B cell (primary cell): Measurements from ENCODE around the gene C1orf87. TPM values are rescaled to one million over a fixed set of nuclear protein-coding genes. Genes with fewer than 3 reads are reported as not detected.

ENCODE experiments used
- ATAC-seq: fragments of 200-7000 bp; cut with Tn5 transposase; one replicate; pipeline ENCODE4 v1.10.0; 2021; ENCODE audit warnings: low read depth, mild to moderate bottlenecking, moderate number of reproducible peaks, moderate library complexity
- CTCF ChIA-PET: fragments of 350-600 bp; sonication (Branson Sonifier 250); formaldehyde crosslinking; loops from one replicate; lab custom pipeline; 2021; ENCODE audit warnings: antibody characterized with exemption, inconsistent platforms; lab: Charles Lee
- POLR2A ChIA-PET: fragments of 350-600 bp; sonication (Branson Sonifier 250); formaldehyde crosslinking; loops from one replicate; lab custom pipeline; 2021; ENCODE audit warnings: antibody characterized with exemption; lab: Charles Lee
- DNase-seq: peaks from one replicate; pipeline ENCODE4 v3.0.0; 2013
- H2AFZ ChIP-seq: 2 replicates; pipeline ENCODE4 v1.6.1; 2012; ENCODE audit warnings: mild to moderate bottlenecking, low read depth, low read length; ENCODE audit not compliant: insufficient read depth, poor library complexity, severe bottlenecking
- H3K27ac ChIP-seq, 2 donors: 1 replicate in 1 of 2; 2 replicates in 1 of 2; pipeline ENCODE4 v1.5.1; 2012 to 2013; ENCODE audit warnings: low read length in 2 of 2, mild to moderate bottlenecking in 2 of 2, moderate library complexity in 1 of 2
- H3K27me3 ChIP-seq, 4 experiments: fragments of 200-600 bp in 1 of 4; sonication (generic) in 1 of 4; replicated peaks in 1 of 4; 1 replicate in 2 of 4; 2 replicates in 2 of 4; pipeline versions ENCODE4 v1.6.1 to v1.7.0; 2013 to 2016; ENCODE audit warnings: low read length in 3 of 4, mild to moderate bottlenecking in 2 of 4, mixed read lengths in 1 of 4, moderate library complexity in 1 of 4; ENCODE audit not compliant: insufficient read depth in 4 of 4, control insufficient read depth in 3 of 4; ENCODE audit errors: control extremely low read depth in 1 of 4
- H3K36me3 ChIP-seq, 2 experiments: replicated peaks in 1 of 2; 1 replicate in 1 of 2; 2 replicates in 1 of 2; pipeline versions ENCODE4 v1.6.1 to v1.7.1; 2013; ENCODE audit warnings: low read length in 1 of 2; ENCODE audit not compliant: insufficient read depth in 2 of 2, control insufficient read depth in 1 of 2; ENCODE audit errors: control extremely low read depth in 1 of 2, extremely low read depth in 1 of 2
- H3K4me1 ChIP-seq, 2 donors: fragments of 200-600 bp in 1 of 2; sonication (generic) in 1 of 2; 1 replicate in 1 of 2; 2 replicates in 1 of 2; pipeline versions ENCODE4 v1.5.1 to v1.6.1; 2013 to 2017; ENCODE audit warnings: low read length in 2 of 2; ENCODE audit not compliant: control insufficient read depth in 2 of 2, insufficient read depth in 2 of 2
- H3K4me2 ChIP-seq: replicated peaks from 2 replicates; pipeline ENCODE3; 2012; ENCODE audit warnings: mild to moderate bottlenecking, low read depth, low read length; ENCODE audit not compliant: poor library complexity, severe bottlenecking
- H3K4me3 ChIP-seq, 5 experiments: fragments of 200-600 bp in 1 of 5; sonication (generic) in 1 of 5; 1 replicate in 3 of 5; 2 replicates in 2 of 5; pipeline versions ENCODE4 v1.5.1 to v1.7.0; 2011 to 2016; ENCODE audit warnings: low read length in 4 of 5, mild to moderate bottlenecking in 4 of 5, low read depth in 2 of 5, control low read depth in 1 of 5, moderate library complexity in 1 of 5; ENCODE audit not compliant: insufficient read depth in 1 of 5; ENCODE audit errors: control extremely low read depth in 1 of 5, extremely low read depth in 1 of 5
- H3K79me2 ChIP-seq: fragments of 200-600 bp; sonication (generic); one replicate; pipeline ENCODE4 v1.6.0; 2016; ENCODE audit warnings: low read length; ENCODE audit not compliant: control insufficient read depth, insufficient read depth
- H3K9ac ChIP-seq: fragments of 200-600 bp; sonication (generic); 2 replicates; pipeline ENCODE4 v1.6.1; 2017; ENCODE audit warnings: mild to moderate bottlenecking, low read length, moderate library complexity
- H3K9me3 ChIP-seq, 3 donors: one replicate each; pipeline versions ENCODE4 v1.6.1 to v1.7.1; 2013; ENCODE audit warnings: low read length in 2 of 3; ENCODE audit not compliant: control insufficient read depth in 2 of 3, insufficient read depth in 1 of 3; ENCODE audit errors: control extremely low read depth in 1 of 3
- H4K20me1 ChIP-seq: 2 replicates; pipeline ENCODE4 v1.6.0; 2012; ENCODE audit warnings: mild to moderate bottlenecking, low read length; ENCODE audit not compliant: insufficient read depth, control insufficient read depth, poor library complexity, severe bottlenecking
- H3K27ac Mint-ChIP-seq: one replicate; pipeline ENCODE4 v1.8.0; 2021; ENCODE audit warnings: mixed read lengths
- H3K27me3 Mint-ChIP-seq: one replicate; pipeline ENCODE4 v1.8.0; 2021; ENCODE audit warnings: mixed read lengths
- H3K4me1 Mint-ChIP-seq: one replicate; pipeline ENCODE4 v1.8.0; 2021; ENCODE audit warnings: mixed read lengths
- H3K4me3 Mint-ChIP-seq: one replicate; pipeline ENCODE4 v1.8.0; 2021; ENCODE audit warnings: mixed read lengths
- H3K9me3 Mint-ChIP-seq: one replicate; pipeline ENCODE4 v1.8.0; 2022; ENCODE audit warnings: mixed read lengths; ENCODE audit not compliant: insufficient read depth
- CTCF ChIP-seq: fragments of 200-600 bp; IDR thresholded peaks from one replicate; pipeline ENCODE4 v1.8.0; 2022; ENCODE audit warnings: antibody characterized with exemption, mild to moderate bottlenecking
- EZH2 ChIP-seq: IDR thresholded peaks from 2 replicates; pipeline ENCODE4 v1.6.1; 2012; ENCODE audit warnings: borderline replicate concordance, low read depth, mild to moderate bottlenecking, moderate library complexity, low read length; ENCODE audit not compliant: insufficient read depth, poor library complexity, severe bottlenecking
- WGBS: methylation state at CpG from one replicate; pipeline ENCODE4 v1.1.5; 2013; ENCODE audit warnings: missing lambda C conversion rate; ENCODE audit not compliant: insufficient coverage; 5-methylcytosine and 5-hydroxymethylcytosine counted together
- intact Hi-C: fragments of 100-400 bp; cut with micrococcal nuclease; formaldehyde crosslinking; loops from one replicate; pipeline ENCODE4 v1.10.0; 2022
- polyA plus RNA-seq: library from polyadenylated mRNA; depleted of rRNA; stranded (reverse); fragments of >200 nt; gene quantifications from 2 replicates; pipeline ENCODE4 v1.2.3, GENCODE V29; 2012
- total RNA-seq, 2 donors: library from RNA; stranded (reverse); fragments of 120-200 nt in 1 of 2; gene quantifications; 1 replicate in 1 of 2; 2 replicates in 1 of 2; pipeline versions ENCODE4 v1.2.3 to v1.2.4, GENCODE V29; 2013 to 2022

The C1orf87 gene
- total and polyA plus RNA-seq, 2 donors (not counting 1 experiment from before 2014, with no cell fraction given) = not detected

DNA sequence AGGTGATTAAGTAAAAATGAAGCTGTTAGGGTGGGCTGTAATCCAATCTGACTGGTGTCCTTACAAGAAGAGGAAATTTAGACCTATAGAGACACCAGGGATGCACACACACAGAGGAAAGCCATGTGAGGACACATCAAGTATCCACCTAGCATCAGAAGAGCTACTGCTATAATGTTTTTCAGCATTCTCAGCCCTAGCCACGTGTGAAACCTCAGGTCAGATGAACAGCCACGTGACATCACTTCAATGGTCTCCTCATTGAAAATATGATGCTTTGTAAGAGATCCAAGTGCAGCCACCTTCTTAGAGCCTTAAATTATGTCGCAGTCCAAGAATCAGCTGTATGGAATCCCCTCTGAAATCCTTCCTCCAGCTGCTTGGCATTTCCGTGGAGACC lies 65.1 kb downstream of the C1orf87 start:
- H3K4me2 ChIP-seq = no peak overlapping the region
- no peak overlapping the region for H3K9ac ChIP-seq
- intact Hi-C loops = no loop called here
- WGBS = 92% methylated on average over 4 of the region's 4 CpGs
- no peak overlapping the region for H3K27ac ChIP-seq
- ChIA-PET CTCF (no interaction called here), POLR2A (no interaction called here)
- H3K4me3 ChIP-seq = no peak overlapping the region
- H3K27me3 ChIP-seq = no peaks in the 10 kb centered on the region
- H3K9me3 ChIP-seq = no peaks in the 10 kb centered on the region
- peaks cover 13% of the 10 kb centered on the region for H3K27me3 Mint-ChIP-seq
- H2AFZ ChIP-seq = no peak overlapping the region
- no peaks in the 10 kb centered on the region for H3K4me1 ChIP-seq
- no peak overlapping the region for H3K4me3 Mint-ChIP-seq
- TF ChIP-seq CTCF = no peak
- TF ChIP-seq EZH2 = no peak
- no peaks in the 10 kb centered on the region for H3K9me3 Mint-ChIP-seq
- no peak overlapping the region for H3K27ac Mint-ChIP-seq
- H4K20me1 ChIP-seq = no peaks in the 10 kb centered on the region
- H3K36me3 ChIP-seq = no peaks in the 10 kb centered on the region
- ATAC-seq (no peak), DNase-seq (no peak)
- no peaks in the 10 kb centered on the region for H3K4me1 Mint-ChIP-seq
- no peaks in the 10 kb centered on the region for H3K79me2 ChIP-seq

- Mint-ChIP-seq H3K27me3 (peaks cover 7% of the 10 kb centered on the region), H3K9me3 (no peaks in the 10 kb centered on the region), H3K27ac (no peak overlapping the region), H3K4me1 (no peaks in the 10 kb centered on the region), H3K4me3 (no peak overlapping the region)
- TF ChIP-seq EZH2 = no peak
- no peak for TF ChIP-seq CTCF
- DNase-seq = no peak
- H3K4me1 ChIP-seq = no peaks in the 10 kb centered on the region
- ChIA-PET CTCF (no interaction called here), POLR2A (no interaction called here)
- H4K20me1 ChIP-seq = no peaks in the 10 kb centered on the region
- H3K27me3 ChIP-seq = no peaks in the 10 kb centered on the region
- no peaks in the 10 kb centered on the region for H3K36me3 ChIP-seq
- no peak overlapping the region for H3K4me2 ChIP-seq
- ATAC-seq = no peak
- intact Hi-C loops = no loop called here
- no peak overlapping the region for H3K9ac ChIP-seq
- no peak overlapping the region for H3K27ac ChIP-seq
- no peak overlapping the region for H3K4me3 ChIP-seq
- H3K79me2 ChIP-seq = no peaks in the 10 kb centered on the region
- WGBS = 80% methylated on average over 1 of the region's 3 CpGs
- H3K9me3 ChIP-seq = no peaks in the 10 kb centered on the region
- no peak overlapping the region for H2AFZ ChIP-seq
Measured at GRCh38 chr1:60000625-60001024, 72.9 kb downstream of the C1orf87 start.
